HG03442 (cell line): ENCODE results near the gene AMER3.
A peak's percentile ranks its signal among the peaks of the same experiment; 100 is the strongest.

Experiments
- ATAC-seq: cut with Tn5 transposase; IDR thresholded peaks from one replicate; pipeline ENCODE4 v1.9.1; 2021; ENCODE audit warnings: mild to moderate bottlenecking, moderate library complexity; ENCODE audit not compliant: unreplicated experiment

Gene AMER3

GRCh38 chr2:130769343-130769907, 14.1 kb downstream of the AMER3 start:
- ATAC-seq: no peak

GRCh38 chr2:130776550-130776949, 21.2 kb downstream of the AMER3 start:
- ATAC-seq: no peak

- ATAC-seq: no peak
Measured at GRCh38 chr2:130778781-130779180, 23.4 kb downstream of the AMER3 start.

GRCh38 chr2:130785466-130786055, 30.2 kb downstream of the AMER3 start:
- no peak for ATAC-seq

GRCh38 chr2:130786076-130786475, 30.7 kb downstream of the AMER3 start:
- ATAC-seq: no peak

- ATAC-seq: no peak
Measured at GRCh38 chr2:130787841-130788240, 32.5 kb downstream of the AMER3 start.

GRCh38 chr2:130790312-130790711, 35.0 kb downstream of the AMER3 start:
- no peak for ATAC-seq

- ATAC-seq: no peak
Measured at GRCh38 chr2:130790804-130791616, 35.7 kb downstream of the AMER3 start.

GRCh38 chr2:130791617-130791939, 36.2 kb downstream of the AMER3 start:
- no peak for ATAC-seq

- ATAC-seq: no peak
Measured at GRCh38 chr2:130795431-130795830, 40.1 kb downstream of the AMER3 start.

GRCh38 chr2:130796290-130796689, 41.0 kb downstream of the AMER3 start:
- ATAC-seq: no peak

- peak; percentile 89 for ATAC-seq
Measured at GRCh38 chr2:130797493-130798435, 42.4 kb downstream of the AMER3 start.

GRCh38 chr2:130798472-130799218, 43.3 kb downstream of the AMER3 start:
- ATAC-seq: no peak

GRCh38 chr2:130799295-130799694, 44.0 kb downstream of the AMER3 start:
- ATAC-seq: no peak

- ATAC-seq: no peak
Measured at GRCh38 chr2:130805613-130806012, 50.3 kb downstream of the AMER3 start.

- ATAC-seq: no peak
Measured at GRCh38 chr2:130806370-130806769, 51.0 kb downstream of the AMER3 start.

- no peak for ATAC-seq
Measured at GRCh38 chr2:130807659-130808385, 52.5 kb downstream of the AMER3 start.

GRCh38 chr2:130808482-130809268, 53.3 kb downstream of the AMER3 start:
- no peak for ATAC-seq

GRCh38 chr2:130810490-130810889, 55.1 kb downstream of the AMER3 start:
- no peak for ATAC-seq
